Measurements from ENCODE around the gene EFNA2. TPM values are rescaled to one million over a fixed set of nuclear protein-coding genes. Genes with fewer than 3 reads are reported as not detected.

The EFNA2 gene
- total and polyA plus RNA-seq, 2 experiments from 2014 or later: 2.7 to 10.3 TPM

GRCh38 chr19:1289686-1290025 is 4.0 kb downstream of the EFNA2 start:
- DNase-seq (ENCODE audit: low spot score) (no peak), ATAC-seq (peak; percentile 4; the same call in 1 of the 3 replicates)
- Histone ChIP-seq H3K27me3 (ENCODE audit: insufficient read depth) (peaks cover 18% of the 10 kb centered on the region), H2AFZ (no peak overlapping the region), H3K79me2 (replicated peaks; ENCODE audit: insufficient read depth) (no peaks in the 10 kb centered on the region), H3K4me2 (no peak overlapping the region), H3K9me2 (ENCODE audit: insufficient read depth) (no peaks in the 10 kb centered on the region), H3K4me1 (ENCODE audit: insufficient read depth) (no peaks in the 10 kb centered on the region), H3K4me3 (no peak overlapping the region), H3K36me3 (ENCODE audit: insufficient read depth) (no peaks in the 10 kb centered on the region), H3K27ac (ENCODE audit: low read depth) (no peak overlapping the region), H4K20me1 (replicated peaks; ENCODE audit: insufficient read depth) (no peaks in the 10 kb centered on the region), H3F3A (replicated peaks; ENCODE audit: low read depth) (peaks cover 11% of the 10 kb centered on the region)
- Mint-ChIP-seq H3K36me3 (ENCODE audit: low read depth) (no peaks in the 10 kb centered on the region), H3K4me1 (peaks cover 6% of the 10 kb centered on the region; the same call in 2 of the 3 replicates), H3K4me3 (no peak overlapping the region), H3K27me3 (ENCODE audit: insufficient read depth, low read depth, poor library complexity) (peaks cover 15% of the 10 kb centered on the region), H3K27ac (no peak overlapping the region), H3K9me3 (no peaks in the 10 kb centered on the region)
- TF ChIP-seq CTCF (conservative IDR thresholded peaks at IDR 0.05; ENCODE audit: low read depth in 2 of 2): peak in 1 of 2 experiments; percentile 42; a peak in 2 of 4 replicates
- no peak for TF ChIP-seq JUNB (IDR thresholded peaks at IDR 0.05; ENCODE audit: unreplicated experiment)

- H3K9me2 ChIP-seq (ENCODE audit: insufficient read depth): no peaks in the 10 kb centered on the region
- Mint-ChIP-seq H3K27me3 (ENCODE audit: insufficient read depth, low read depth, poor library complexity) (peaks cover 12% of the 10 kb centered on the region), H3K9me3 (no peaks in the 10 kb centered on the region), H3K4me1 (0 out of 3 replicates have a peak, but pooled peaks cover 2% of the 10 kb centered on the region), H3K4me3 (no peak overlapping the region), H3K27ac (no peak overlapping the region), H3K36me3 (ENCODE audit: low read depth) (no peaks in the 10 kb centered on the region)
- H3F3A ChIP-seq (replicated peaks; ENCODE audit: low read depth): peaks cover 5% of the 10 kb centered on the region
- no peak for ATAC-seq
- no peaks in the 10 kb centered on the region for H3K79me2 ChIP-seq (replicated peaks; ENCODE audit: insufficient read depth)
- no peaks in the 10 kb centered on the region for H3K36me3 ChIP-seq (ENCODE audit: insufficient read depth)
- no peak overlapping the region for H3K27ac ChIP-seq (ENCODE audit: low read depth)
- no peak for DNase-seq (ENCODE audit: low spot score)
- H2AFZ ChIP-seq: no peak overlapping the region
- peaks cover 14% of the 10 kb centered on the region for H3K27me3 ChIP-seq (ENCODE audit: insufficient read depth)
- H3K4me3 ChIP-seq: no peak overlapping the region
- no peak overlapping the region for H3K4me2 ChIP-seq
- no peaks in the 10 kb centered on the region for H3K4me1 ChIP-seq (ENCODE audit: insufficient read depth)
- no peaks in the 10 kb centered on the region for H4K20me1 ChIP-seq (replicated peaks; ENCODE audit: insufficient read depth)
- TF ChIP-seq ZNF114 (CRISPR knock-in tag; IDR thresholded peaks at IDR 0.05) (no peak), POLR2AphosphoS5 (IDR thresholded peaks at IDR 0.05; ENCODE audit: low read depth) (no peak), JUNB (IDR thresholded peaks at IDR 0.05; ENCODE audit: unreplicated experiment) (no peak), EZH2phosphoT487 (IDR thresholded peaks at IDR 0.05; ENCODE audit: unreplicated experiment) (no peak), ZNF462 (CRISPR knock-in tag; IDR thresholded peaks at IDR 0.05) (no peak), STAT1 (IDR thresholded peaks at IDR 0.05; ENCODE audit: unreplicated experiment) (no peak), ETS1 (IDR thresholded peaks at IDR 0.05) (no peak), CREB1 (CRISPR knock-in tag; IDR thresholded peaks at IDR 0.05; ENCODE audit: low read depth) (no peak), EZH2 (IDR thresholded peaks at IDR 0.05; ENCODE audit: low read depth, unreplicated experiment) (no peak), ZNF331 (CRISPR knock-in tag; IDR thresholded peaks at IDR 0.05; ENCODE audit: low read depth) (no peak), NANOG (IDR thresholded peaks at IDR 0.05; ENCODE audit: borderline replicate concordance) (no peak)
Observed at GRCh38 chr19:1290196-1290702, 4.6 kb downstream of the EFNA2 start.

Data from GM23338 (cell line).